Epithelial cell of proximal tubule (primary cell): ENCODE results near the gene ATF7. TPM values are rescaled to one million over a fixed set of nuclear protein-coding genes. Genes with fewer than 3 reads are reported as not detected.

Source experiments
- DNase-seq: peaks from one replicate; pipeline ENCODE4 v3.0.0-alpha.2; 2011; ENCODE audit warnings: low read depth
- H3K4me3 ChIP-seq: 2 replicates; pipeline ENCODE4 v1.5.1; 2011; ENCODE audit warnings: low read depth, mild to moderate bottlenecking, low read length
- CTCF ChIP-seq: conservative IDR thresholded peaks from 2 replicates; pipeline ENCODE4 v1.5.1; 2012; ENCODE audit warnings: low read depth, mild to moderate bottlenecking, low read length
- total RNA-seq: library from RNA; depleted of rRNA; stranded (reverse); fragments of >200 nt; gene quantifications from 2 replicates; pipeline ENCODE4 v1.2.3, GENCODE V29; 2015

ATF7 gene
- total RNA-seq, 1 donor from 2014 or later, result 9.2 TPM

GRCh38 chr12:53532021-53532420 is 94.2 kb downstream of the ATF7 start:
- no peak overlapping the region for H3K4me3 ChIP-seq
- no peak for TF ChIP-seq CTCF
- no peak for DNase-seq

GRCh38 chr12:53530920-53531319 is 95.3 kb downstream of the ATF7 start:
- no peak for DNase-seq
- no peak for TF ChIP-seq CTCF
- no peak overlapping the region for H3K4me3 ChIP-seq

- DNase-seq, result no peak
- TF ChIP-seq CTCF, result no peak
- no peak overlapping the region for H3K4me3 ChIP-seq
These were observed 96.1 kb downstream of the ATF7 start for GRCh38 chr12:53530061-53530460.

DNA sequence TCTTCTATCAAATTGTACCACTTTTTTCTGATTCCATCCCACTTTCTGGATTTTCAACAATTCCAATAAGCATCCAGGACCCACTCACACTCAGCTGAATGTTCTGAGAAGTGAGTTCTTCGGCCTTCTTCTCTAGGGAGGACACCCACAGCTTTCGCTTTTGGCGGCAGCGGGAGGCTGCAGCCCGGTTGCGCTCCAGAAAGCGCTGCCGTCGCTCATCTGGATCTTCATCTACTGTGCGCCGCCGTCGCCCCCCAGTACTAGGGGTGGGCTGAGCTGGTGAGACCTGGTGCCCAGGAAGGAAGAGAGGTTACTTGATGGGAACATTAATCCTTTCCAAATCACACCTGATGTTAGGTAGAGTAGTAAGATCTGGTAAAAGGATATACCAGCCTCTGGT is 101.7 kb downstream of the ATF7 start:
- no peak for DNase-seq
- H3K4me3 ChIP-seq, result no peak overlapping the region
- TF ChIP-seq CTCF, result no peak

GRCh38 chr12:53523131-53523530 is 103.1 kb downstream of the ATF7 start:
- DNase-seq, result no peak
- no peak for TF ChIP-seq CTCF
- no peak overlapping the region for H3K4me3 ChIP-seq

GRCh38 chr12:53518381-53518780 is 107.8 kb downstream of the ATF7 start:
- no peak for DNase-seq
- H3K4me3 ChIP-seq, result no peak overlapping the region
- no peak for TF ChIP-seq CTCF

GRCh38 chr12:53516758-53517455 is 109.3 kb downstream of the ATF7 start:
- no peak overlapping the region for H3K4me3 ChIP-seq
- no peak for DNase-seq
- TF ChIP-seq CTCF, result no peak
